ENCODE data around the gene ARRDC2. TPM values are rescaled to one million over a fixed set of nuclear protein-coding genes. Genes with fewer than 3 reads are reported as not detected.
"Not testable (repeated sequence)": the region's sequence is repeated elsewhere in the genome, so short reads cannot be mapped to it uniquely, and the experiment has no call there.

Gene ARRDC2
- total RNA-seq, 6 donors from 2014 or later: 53.6 to 253 (median 78.8) TPM

DNA sequence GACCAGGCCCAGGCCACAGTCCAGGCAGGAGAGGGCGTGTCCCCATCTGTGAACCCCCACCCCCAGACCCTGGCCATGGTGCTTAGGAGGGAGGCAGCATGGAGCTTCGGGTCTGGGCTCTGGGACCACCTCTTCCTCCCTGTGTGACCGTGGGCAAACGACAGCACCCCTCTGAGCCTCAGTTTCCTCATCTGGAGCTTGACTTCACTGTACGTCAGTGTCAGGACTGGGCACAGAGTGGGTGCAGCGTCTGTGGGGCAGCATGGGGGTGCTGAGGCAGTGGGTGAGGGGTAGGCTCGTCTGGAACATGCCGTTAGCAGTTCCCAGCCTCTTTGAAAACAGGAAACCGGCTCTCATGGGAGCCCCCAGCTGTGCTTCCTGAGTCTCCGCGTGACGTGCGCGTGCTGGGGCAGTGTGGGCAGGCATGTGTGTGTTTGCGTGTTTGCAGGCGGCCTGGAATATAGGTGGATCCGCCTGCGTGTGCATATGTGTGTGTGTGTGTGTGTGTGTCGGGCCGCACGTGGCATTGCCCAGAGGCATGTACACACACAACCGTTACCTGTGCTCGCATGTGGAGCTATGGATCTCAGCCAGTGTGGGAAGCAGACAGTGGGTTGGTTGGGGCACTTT is 15.8 kb downstream of the ARRDC2 start:
- Histone ChIP-seq H3K4me1 (peaks cover 56 to 58% (median 57%) of the 10 kb centered on the region in 4 donors), H3K4me3 (no peak overlapping the region), H3K9me3 (no peaks in the 10 kb centered on the region), H3K27ac (peak overlapping the region; percentile 84 to 96 (median 92)), H3K27me3 (no peaks in the 10 kb centered on the region), H3K36me3 (no peaks in the 10 kb centered on the region)
- 24 to 54% methylated on average over 13 to 19 of the region's 23 CpGs for WGBS, 2 donors
- DNase-seq: peak; percentile 91
- ATAC-seq (ENCODE audit: low FRiP score in 2 of 2): peak; percentile 66 to 78
- TF ChIP-seq POLR2AphosphoS5 (IDR thresholded peaks at IDR 0.05) (peak; percentile 94 to 95), POLR2A (IDR thresholded peaks at IDR 0.05) (peak in 2 of 4 donors; percentile 38 to 65), EP300 (IDR thresholded peaks at IDR 0.05) (peak; percentile 68 to 99 (median 96))
- TF ChIP-seq, protein P1, sequence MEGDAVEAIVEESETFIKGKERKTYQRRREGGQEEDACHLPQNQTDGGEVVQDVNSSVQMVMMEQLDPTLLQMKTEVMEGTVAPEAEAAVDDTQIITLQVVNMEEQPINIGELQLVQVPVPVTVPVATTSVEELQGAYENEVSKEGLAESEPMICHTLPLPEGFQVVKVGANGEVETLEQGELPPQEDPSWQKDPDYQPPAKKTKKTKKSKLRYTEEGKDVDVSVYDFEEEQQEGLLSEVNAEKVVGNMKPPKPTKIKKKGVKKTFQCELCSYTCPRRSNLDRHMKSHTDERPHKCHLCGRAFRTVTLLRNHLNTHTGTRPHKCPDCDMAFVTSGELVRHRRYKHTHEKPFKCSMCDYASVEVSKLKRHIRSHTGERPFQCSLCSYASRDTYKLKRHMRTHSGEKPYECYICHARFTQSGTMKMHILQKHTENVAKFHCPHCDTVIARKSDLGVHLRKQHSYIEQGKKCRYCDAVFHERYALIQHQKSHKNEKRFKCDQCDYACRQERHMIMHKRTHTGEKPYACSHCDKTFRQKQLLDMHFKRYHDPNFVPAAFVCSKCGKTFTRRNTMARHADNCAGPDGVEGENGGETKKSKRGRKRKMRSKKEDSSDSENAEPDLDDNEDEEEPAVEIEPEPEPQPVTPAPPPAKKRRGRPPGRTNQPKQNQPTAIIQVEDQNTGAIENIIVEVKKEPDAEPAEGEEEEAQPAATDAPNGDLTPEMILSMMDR (IDR thresholded peaks at IDR 0.05): no peak

DNA sequence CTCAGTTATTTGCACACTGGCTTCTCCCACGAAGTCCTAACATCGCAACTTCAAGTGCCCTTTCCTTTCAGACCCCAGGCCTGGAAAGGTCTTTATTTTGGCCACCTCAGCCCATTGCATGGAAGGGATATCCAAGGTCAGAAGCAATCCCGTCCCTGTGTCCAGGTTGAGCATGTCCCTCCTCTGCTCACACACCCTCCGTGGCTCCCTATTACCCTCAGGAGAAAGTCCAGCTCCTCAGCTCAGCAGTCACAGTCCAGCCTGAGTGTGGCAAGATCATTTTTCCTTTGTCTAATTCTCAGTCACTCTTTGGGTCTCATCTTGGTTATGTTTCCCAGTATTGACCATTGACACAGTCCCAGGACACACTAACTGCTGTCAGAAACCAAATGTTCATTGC is 19.2 kb downstream of the ARRDC2 start:
- Histone ChIP-seq H3K9me3 (no peaks in the 10 kb centered on the region), H3K27ac (no peak overlapping the region), H3K36me3 (no peaks in the 10 kb centered on the region), H3K4me3 (no peak overlapping the region), H3K4me1 (peaks cover 32 to 48% (median 36%) of the 10 kb centered on the region in 4 donors), H3K27me3 (no peaks in the 10 kb centered on the region)
- ATAC-seq (ENCODE audit: low FRiP score in 2 of 2) (no peak), DNase-seq (no peak)
- WGBS, 2 donors: 87 to 98% methylated on average over 4 of the region's 4 CpGs
- TF ChIP-seq POLR2AphosphoS5 (IDR thresholded peaks at IDR 0.05) (no peak), POLR2A (IDR thresholded peaks at IDR 0.05) (no peak), EP300 (IDR thresholded peaks at IDR 0.05) (no peak)
- TF ChIP-seq, protein P1 (IDR thresholded peaks at IDR 0.05): no peak

DNA sequence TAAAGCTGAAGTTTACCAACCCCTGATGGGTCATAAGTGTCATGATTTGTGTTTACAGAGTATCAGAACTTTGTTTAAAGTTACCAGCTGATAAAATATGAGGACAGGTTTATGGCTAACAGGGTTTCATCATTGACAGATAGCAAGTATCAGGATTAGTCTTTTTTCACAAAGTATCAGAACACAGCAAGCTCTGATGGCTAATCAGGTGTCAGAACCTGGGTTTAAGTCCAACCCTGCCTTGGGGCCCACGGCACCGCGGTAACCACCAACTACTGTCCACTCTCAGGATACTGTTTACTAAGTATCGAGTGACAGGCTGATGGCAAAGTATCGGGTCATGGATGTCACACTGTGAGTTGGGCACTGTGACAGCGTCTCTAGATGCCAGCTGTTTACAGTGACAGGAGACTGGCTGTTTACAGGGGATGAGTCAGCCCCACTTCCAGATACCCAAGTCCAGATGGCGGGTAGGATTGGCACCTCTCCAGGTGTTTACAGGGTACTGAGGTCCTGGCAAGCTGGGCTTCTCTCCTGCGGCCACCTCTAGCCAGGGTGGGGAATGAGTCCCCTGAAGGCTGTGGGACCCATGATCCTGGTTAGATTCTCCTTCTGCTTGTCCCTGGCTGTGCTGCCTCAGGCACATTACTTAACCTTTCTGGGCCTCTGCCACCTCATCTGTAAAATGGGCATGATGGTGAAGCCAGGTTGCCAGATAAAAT is 21.8 kb downstream of the ARRDC2 start:
- H3K9me3 ChIP-seq: no peaks in the 10 kb centered on the region
- WGBS, 2 donors: 43 to 47% methylated on average over 4 to 8 of the region's 8 CpGs
- no peaks in the 10 kb centered on the region for H3K27me3 ChIP-seq
- H3K36me3 ChIP-seq: no peaks in the 10 kb centered on the region
- H3K4me1 ChIP-seq: peaks cover 8 to 25% (median 12%) of the 10 kb centered on the region in 4 donors
- H3K4me3 ChIP-seq: no peak overlapping the region
- H3K27ac ChIP-seq: peak overlapping the region in 3 of 4 donors; percentile 16 to 74 (median 34)
- DNase-seq (peak in 1 of 2 donors; percentile 66), ATAC-seq (ENCODE audit: low FRiP score in 2 of 2) (no peak)
- TF ChIP-seq, protein P1 (IDR thresholded peaks at IDR 0.05): no peak
- peak in 2 of 4 donors; percentile 79 to 88 for TF ChIP-seq EP300 (IDR thresholded peaks at IDR 0.05)
- peak in 1 of 4 donors; percentile 10 for TF ChIP-seq POLR2A (IDR thresholded peaks at IDR 0.05)
- TF ChIP-seq POLR2AphosphoS5 (IDR thresholded peaks at IDR 0.05): peak; percentile 69 to 86

DNA sequence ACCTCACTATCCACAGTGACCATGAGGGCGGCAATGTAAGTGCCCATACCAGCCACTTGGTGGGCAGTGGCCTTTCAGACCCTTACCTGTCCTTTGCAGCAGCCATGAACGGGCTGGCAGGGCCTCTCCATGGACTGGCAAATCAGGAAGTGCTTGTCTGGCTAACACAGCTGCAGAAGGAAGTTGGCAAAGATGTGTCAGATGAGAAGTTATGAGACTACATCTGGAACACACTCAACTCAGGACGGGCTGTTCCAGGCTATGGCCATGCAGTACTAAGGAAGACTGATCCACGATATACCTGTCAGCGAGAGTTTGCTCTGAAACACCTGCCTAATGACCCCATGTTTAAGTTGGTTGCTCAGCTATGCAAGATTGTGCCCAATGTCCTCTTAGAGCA is 23.4 kb downstream of the ARRDC2 start:
- WGBS, 2 donors: 34 to 51% methylated on average over 3 to 5 of the region's 5 CpGs
- not testable (repeated sequence) for H3K4me3 ChIP-seq, H3K9me3 ChIP-seq, H3K36me3 ChIP-seq, DNase-seq, H3K27me3 ChIP-seq
- Histone ChIP-seq H3K27ac (peak overlapping the region in 3 of 4 donors; percentile 49 to 64 (median 49)), H3K4me1 (peaks cover 8 to 25% (median 14%) of the 10 kb centered on the region in 4 donors)
- TF ChIP-seq POLR2AphosphoS5 (IDR thresholded peaks at IDR 0.05) (peak in 1 of 2 donors; percentile 16), POLR2A (IDR thresholded peaks at IDR 0.05) (peak in 1 of 4 donors; percentile 52)
- ATAC-seq (ENCODE audit: low FRiP score in 2 of 2): peak in 1 of 2 donors; percentile 62

DNA sequence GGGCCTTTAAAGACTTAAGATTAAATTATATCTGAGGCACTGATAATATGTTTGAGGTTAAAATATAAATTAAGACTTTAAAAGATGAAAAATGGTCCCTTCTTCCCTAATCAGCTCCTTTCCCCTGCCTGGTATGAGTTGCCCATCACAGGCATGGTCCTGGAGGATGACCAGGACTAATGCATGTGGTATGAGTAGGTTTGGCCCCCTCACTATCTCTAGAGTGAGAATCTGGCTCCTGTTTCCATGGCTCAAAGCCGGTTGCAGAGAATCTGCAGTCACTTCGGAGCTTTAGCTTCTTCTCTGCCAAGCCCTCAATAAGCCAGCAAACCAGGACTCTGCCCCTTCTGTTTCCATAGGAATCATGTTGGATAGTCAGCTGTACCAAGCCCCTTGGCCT is 24.1 kb downstream of the ARRDC2 start:
- H3K9me3 ChIP-seq; ATAC-seq (ENCODE audit: low FRiP score in 2 of 2); DNase-seq; H3K36me3 ChIP-seq; H3K27me3 ChIP-seq; H3K4me3 ChIP-seq: not testable (repeated sequence)
- H3K4me1 ChIP-seq: peaks cover 8 to 25% (median 14%) of the 10 kb centered on the region in 4 donors
- 79 to 94% methylated on average over 2 of the region's 2 CpGs for WGBS, 2 donors
- peak overlapping the region in 1 of 4 donors; percentile 30 for H3K27ac ChIP-seq
